OCI-LY3 (cell line): Measurements from ENCODE around the gene THAP3.

Experiments used
- EZH2phosphoT487 ChIP-seq: fragments of 200-600 bp; shearing (Covaris generic); IDR thresholded peaks from 2 replicates; pipeline ENCODE4 v1.6.1; 2018; ENCODE audit warnings: antibody characterized with exemption, mixed run types, low read depth
- TF ChIP-seq, protein P1 (sequence below): fragments of 200-600, 300-600 bp; sonication (generic); IDR thresholded peaks from 2 replicates; pipeline ENCODE4 v1.5.1; 2014; ENCODE audit warnings: antibody characterized with exemption, low read length, low read depth

DNA sequence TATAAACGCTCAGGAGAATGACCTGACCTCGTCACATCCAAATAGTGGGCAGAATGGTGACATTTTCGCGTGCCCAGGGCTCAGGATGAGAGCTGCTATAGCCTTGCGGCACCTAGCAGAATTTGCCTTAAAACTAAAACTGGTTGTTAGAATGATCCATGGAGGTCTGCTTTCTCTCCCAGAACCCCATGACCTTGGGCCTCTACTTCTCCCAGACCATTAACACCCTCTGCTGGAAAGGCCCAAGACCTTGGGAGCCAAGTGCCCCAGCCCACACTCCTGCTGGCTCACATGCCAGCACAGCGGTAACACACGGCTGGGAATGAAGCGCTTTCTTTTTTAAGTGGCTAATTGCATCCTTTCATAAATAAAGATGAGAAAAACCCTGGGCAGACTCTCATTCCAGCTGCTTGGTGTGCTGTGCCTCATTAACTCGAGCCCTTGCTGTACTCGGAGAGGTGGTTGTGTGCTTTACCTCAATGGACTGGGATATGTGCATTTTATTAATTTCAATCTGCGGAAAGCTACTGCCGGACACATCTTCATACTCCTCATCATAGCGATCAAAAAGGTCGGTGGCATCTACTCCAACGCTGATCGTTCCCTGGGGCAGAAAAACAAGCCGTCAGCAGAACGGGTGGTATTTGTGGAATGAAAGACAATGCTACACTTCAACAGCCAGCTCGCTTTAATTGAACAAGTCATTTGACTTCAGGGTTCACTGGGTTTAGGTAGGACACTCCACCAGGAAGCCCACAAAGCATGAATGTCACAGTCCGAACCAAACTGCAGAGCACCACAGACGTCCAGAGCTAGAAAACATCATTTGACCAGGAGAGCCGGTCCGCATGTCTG, 29.0 kb downstream of the THAP3 start:
- TF ChIP-seq, protein P1, sequence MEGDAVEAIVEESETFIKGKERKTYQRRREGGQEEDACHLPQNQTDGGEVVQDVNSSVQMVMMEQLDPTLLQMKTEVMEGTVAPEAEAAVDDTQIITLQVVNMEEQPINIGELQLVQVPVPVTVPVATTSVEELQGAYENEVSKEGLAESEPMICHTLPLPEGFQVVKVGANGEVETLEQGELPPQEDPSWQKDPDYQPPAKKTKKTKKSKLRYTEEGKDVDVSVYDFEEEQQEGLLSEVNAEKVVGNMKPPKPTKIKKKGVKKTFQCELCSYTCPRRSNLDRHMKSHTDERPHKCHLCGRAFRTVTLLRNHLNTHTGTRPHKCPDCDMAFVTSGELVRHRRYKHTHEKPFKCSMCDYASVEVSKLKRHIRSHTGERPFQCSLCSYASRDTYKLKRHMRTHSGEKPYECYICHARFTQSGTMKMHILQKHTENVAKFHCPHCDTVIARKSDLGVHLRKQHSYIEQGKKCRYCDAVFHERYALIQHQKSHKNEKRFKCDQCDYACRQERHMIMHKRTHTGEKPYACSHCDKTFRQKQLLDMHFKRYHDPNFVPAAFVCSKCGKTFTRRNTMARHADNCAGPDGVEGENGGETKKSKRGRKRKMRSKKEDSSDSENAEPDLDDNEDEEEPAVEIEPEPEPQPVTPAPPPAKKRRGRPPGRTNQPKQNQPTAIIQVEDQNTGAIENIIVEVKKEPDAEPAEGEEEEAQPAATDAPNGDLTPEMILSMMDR: no peak
- no peak for TF ChIP-seq EZH2phosphoT487
